ENCODE data around the gene SRGAP2B.
"Not testable (repeated sequence)": the region's sequence is repeated elsewhere in the genome, so short reads cannot be mapped to it uniquely, and the experiment has no call there.

DNA sequence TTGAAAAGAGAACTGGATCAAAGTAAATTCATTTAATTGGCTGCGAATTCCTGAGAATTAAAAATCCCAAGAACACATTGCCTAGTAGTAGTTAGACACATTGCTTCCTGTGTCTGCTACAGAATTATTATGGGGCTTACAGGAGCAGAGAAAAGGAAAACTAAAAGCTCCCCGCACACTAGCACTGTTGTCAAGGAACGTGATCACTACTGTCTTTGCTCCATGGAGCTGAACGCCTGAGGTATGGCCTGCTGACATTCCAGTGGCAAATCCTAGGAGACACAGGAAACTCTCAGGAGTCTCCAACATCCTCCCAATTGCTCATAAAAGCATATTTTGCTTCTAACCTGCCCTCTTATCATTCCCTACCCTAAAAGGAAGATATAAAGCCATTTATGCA is 114.0 kb downstream of the SRGAP2B start:
- TF ChIP-seq, protein P1, sequence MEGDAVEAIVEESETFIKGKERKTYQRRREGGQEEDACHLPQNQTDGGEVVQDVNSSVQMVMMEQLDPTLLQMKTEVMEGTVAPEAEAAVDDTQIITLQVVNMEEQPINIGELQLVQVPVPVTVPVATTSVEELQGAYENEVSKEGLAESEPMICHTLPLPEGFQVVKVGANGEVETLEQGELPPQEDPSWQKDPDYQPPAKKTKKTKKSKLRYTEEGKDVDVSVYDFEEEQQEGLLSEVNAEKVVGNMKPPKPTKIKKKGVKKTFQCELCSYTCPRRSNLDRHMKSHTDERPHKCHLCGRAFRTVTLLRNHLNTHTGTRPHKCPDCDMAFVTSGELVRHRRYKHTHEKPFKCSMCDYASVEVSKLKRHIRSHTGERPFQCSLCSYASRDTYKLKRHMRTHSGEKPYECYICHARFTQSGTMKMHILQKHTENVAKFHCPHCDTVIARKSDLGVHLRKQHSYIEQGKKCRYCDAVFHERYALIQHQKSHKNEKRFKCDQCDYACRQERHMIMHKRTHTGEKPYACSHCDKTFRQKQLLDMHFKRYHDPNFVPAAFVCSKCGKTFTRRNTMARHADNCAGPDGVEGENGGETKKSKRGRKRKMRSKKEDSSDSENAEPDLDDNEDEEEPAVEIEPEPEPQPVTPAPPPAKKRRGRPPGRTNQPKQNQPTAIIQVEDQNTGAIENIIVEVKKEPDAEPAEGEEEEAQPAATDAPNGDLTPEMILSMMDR (IDR thresholded peaks at IDR 0.05), result not testable (repeated sequence)
- TF ChIP-seq ZFX (IDR thresholded peaks at IDR 0.05; ENCODE audit: borderline replicate concordance), result not testable (repeated sequence)

All from 22Rv1 (cell line).